WTC11 (cell line): ENCODE results near the gene ZNF367.

ENCODE experiments used
- FOXP1 ChIP-seq: sonication (generic); formaldehyde crosslinking; IDR thresholded peaks from 2 replicates; pipeline ENCODE4 v1.8.0; 2022; ENCODE audit warnings: missing genetic modification reagents, mild to moderate bottlenecking, moderate library complexity, borderline replicate concordance
- GRHL2 ChIP-seq: fragments of 250-450 bp; sonication (Bioruptor Pico); IDR thresholded peaks from 2 replicates; pipeline ENCODE4 v1.8.0; 2022; ENCODE audit warnings: mild to moderate bottlenecking, moderate library complexity; ENCODE audit not compliant: insufficient replicate concordance, severe bottlenecking
- ZNF232 ChIP-seq: sonication (generic); formaldehyde crosslinking; IDR thresholded peaks from 2 replicates; pipeline ENCODE4 v1.8.0; 2022; ENCODE audit warnings: mild to moderate bottlenecking, missing genetic modification reagents
- TF ChIP-seq, protein P1 (sequence below): fragments of 200-600 bp; IDR thresholded peaks from 2 replicates; pipeline ENCODE4 v1.8.0; 2022; ENCODE audit warnings: antibody characterized with exemption
- TF ChIP-seq, protein P2 (sequence below): fragments of 250-450 bp; sonication (Bioruptor Pico); conservative IDR thresholded peaks from 2 replicates; pipeline ENCODE4 v1.9.0; 2021; ENCODE audit warnings: mild to moderate bottlenecking
- TF ChIP-seq, protein P3 (sequence below): sonication (generic); formaldehyde crosslinking; IDR thresholded peaks from 2 replicates; pipeline ENCODE4 v1.8.1; 2023; ENCODE audit warnings: mild to moderate bottlenecking, missing genetic modification reagents, moderate library complexity

DNA sequence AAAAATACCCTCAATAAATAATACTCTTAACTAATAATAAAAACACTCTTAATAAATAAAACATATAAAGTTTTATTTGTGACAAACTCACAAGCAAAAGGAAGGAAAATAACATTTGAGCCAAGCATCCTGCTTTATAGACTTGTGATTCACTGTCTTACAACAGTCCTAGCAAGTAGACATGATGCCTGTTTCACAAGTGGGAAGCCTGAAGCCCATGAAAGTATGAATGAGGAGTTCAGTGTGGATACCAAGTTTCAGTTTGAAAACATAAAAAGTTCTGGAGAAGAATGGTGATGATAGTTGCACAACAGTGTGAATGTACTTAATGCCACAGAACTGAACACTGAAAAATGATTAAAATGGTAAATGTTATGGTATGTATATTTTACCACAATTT lies 42.7 kb upstream of the ZNF367 start:
- TF ChIP-seq ZNF232 (CRISPR knock-in tag), result no peak
- TF ChIP-seq FOXP1, result no peak
- no peak for TF ChIP-seq GRHL2 (CRISPR knock-in tag)
- TF ChIP-seq, protein P1, sequence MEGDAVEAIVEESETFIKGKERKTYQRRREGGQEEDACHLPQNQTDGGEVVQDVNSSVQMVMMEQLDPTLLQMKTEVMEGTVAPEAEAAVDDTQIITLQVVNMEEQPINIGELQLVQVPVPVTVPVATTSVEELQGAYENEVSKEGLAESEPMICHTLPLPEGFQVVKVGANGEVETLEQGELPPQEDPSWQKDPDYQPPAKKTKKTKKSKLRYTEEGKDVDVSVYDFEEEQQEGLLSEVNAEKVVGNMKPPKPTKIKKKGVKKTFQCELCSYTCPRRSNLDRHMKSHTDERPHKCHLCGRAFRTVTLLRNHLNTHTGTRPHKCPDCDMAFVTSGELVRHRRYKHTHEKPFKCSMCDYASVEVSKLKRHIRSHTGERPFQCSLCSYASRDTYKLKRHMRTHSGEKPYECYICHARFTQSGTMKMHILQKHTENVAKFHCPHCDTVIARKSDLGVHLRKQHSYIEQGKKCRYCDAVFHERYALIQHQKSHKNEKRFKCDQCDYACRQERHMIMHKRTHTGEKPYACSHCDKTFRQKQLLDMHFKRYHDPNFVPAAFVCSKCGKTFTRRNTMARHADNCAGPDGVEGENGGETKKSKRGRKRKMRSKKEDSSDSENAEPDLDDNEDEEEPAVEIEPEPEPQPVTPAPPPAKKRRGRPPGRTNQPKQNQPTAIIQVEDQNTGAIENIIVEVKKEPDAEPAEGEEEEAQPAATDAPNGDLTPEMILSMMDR, result no peak
- TF ChIP-seq, protein P2, sequence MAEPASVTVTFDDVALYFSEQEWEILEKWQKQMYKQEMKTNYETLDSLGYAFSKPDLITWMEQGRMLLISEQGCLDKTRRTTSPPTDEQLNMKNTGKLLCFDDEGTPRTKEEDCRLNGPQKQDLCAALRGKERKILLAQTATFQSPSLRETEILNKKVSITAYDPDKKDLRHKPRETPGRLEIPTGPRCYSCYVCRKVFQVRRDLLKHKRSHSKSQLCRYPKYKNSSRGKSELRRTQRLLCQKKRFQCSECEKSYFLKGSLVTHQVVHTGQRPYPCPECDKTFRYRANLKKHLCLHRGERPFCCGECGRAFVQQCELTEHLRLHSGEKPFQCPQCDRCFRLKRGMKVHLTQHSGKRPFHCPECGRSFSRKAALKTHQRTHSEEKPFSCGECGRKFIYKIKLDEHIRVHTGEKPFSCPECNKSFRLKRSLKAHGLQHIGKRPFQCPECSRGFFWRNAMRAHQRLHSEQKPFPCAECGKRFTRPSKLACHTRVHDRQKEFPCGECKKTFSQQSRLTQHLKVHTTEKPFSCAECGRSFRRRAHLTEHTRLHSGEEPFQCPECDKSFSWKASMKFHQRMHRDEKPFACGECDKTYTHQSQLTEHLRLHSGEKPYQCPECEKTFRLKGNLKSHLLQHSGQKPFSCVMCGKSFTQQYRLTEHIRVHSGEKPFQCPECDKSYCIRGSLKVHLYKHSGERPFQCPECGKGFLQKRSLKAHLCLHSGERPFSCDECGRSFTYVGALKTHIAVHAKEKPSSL, result no peak
- TF ChIP-seq, protein P3, sequence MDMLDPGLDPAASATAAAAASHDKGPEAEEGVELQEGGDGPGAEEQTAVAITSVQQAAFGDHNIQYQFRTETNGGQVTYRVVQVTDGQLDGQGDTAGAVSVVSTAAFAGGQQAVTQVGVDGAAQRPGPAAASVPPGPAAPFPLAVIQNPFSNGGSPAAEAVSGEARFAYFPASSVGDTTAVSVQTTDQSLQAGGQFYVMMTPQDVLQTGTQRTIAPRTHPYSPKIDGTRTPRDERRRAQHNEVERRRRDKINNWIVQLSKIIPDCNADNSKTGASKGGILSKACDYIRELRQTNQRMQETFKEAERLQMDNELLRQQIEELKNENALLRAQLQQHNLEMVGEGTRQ (CRISPR knock-in tag), result no peak
